ENCODE data around the gene JMJD8. TPM values are rescaled to one million over a fixed set of nuclear protein-coding genes. Genes with fewer than 3 reads are reported as not detected.

The JMJD8 gene
- polyA plus RNA-seq, 3 donors: 28.7 to 45.3 (median 33.5) TPM

- Histone ChIP-seq H3K9me3 (replicated peaks in 1 of 2; ENCODE audit: control insufficient read depth in 1 of 2, insufficient read depth in 1 of 2, low read length in 2 of 2) (peaks cover 0 to 4% of the 10 kb centered on the region in 2 donors), H3K27ac (ENCODE audit: low read depth in 1 of 2, low read length in 2 of 2) (no peak overlapping the region), H3K79me2 (ENCODE audit: insufficient read depth, low read length) (no peaks in the 10 kb centered on the region), H3K4me2 (replicated peaks; ENCODE audit: extremely low read depth, low read length, poor library complexity, severe bottlenecking) (no peak overlapping the region), H3K9ac (ENCODE audit: insufficient read depth, low read length, poor library complexity, severe bottlenecking) (no peak overlapping the region), H3K27me3 (ENCODE audit: control insufficient read depth in 2 of 2, insufficient read depth in 2 of 2, low read length in 2 of 2) (peaks cover 10 to 84% of the 10 kb centered on the region in 2 donors), H3K4me1 (ENCODE audit: control insufficient read depth in 1 of 2, insufficient read depth in 2 of 2, low read length in 2 of 2) (no peaks in the 10 kb centered on the region), H2AFZ (ENCODE audit: insufficient read depth, low read depth, low read length, poor library complexity, severe bottlenecking) (no peak overlapping the region), H3K4me3 (replicated peaks in 1 of 3; ENCODE audit: low read depth in 2 of 3, low read length in 3 of 3) (no peak overlapping the region), H4K20me1 (ENCODE audit: insufficient read depth, low read length) (no peaks in the 10 kb centered on the region), H3K36me3 (replicated peaks in 1 of 2; ENCODE audit: control insufficient read depth in 1 of 2, insufficient read depth in 2 of 2, low read length in 2 of 2) (no peaks in the 10 kb centered on the region)
- intact Hi-C loops (cut with micrococcal nuclease): no loop called here
- TF ChIP-seq CTCF (IDR thresholded peaks at IDR 0.05): no peak
- Mint-ChIP-seq H3K9me3 (peaks cover 0 to 8% (median 0%) of the 10 kb centered on the region in 7 donors), H3K4me3 (peak overlapping the region in 1 of 2 donors; percentile 76), H3K36me3 (no peaks in the 10 kb centered on the region), H3K27ac (no peak overlapping the region), H3K27me3 (ENCODE audit: low read depth in 3 of 3) (peaks cover 69 to 89% (median 82%) of the 10 kb centered on the region in 3 donors), H3K4me1 (no peaks in the 10 kb centered on the region)
- 18% methylated on average over 33 of the region's 50 CpGs for WGBS (ENCODE audit: insufficient coverage)
- no peak for DNase-seq
Observed at GRCh38 chr16:704552-705380, 20.6 kb upstream of the JMJD8 start.

- H2AFZ ChIP-seq (ENCODE audit: insufficient read depth, low read depth, low read length, poor library complexity, severe bottlenecking): no peak overlapping the region
- no peak for TF ChIP-seq CTCF (IDR thresholded peaks at IDR 0.05)
- Mint-ChIP-seq H3K4me1 (no peaks in the 10 kb centered on the region), H3K27me3 (ENCODE audit: low read depth in 3 of 3) (peaks cover 66 to 89% (median 83%) of the 10 kb centered on the region in 3 donors), H3K4me3 (peak overlapping the region in 1 of 2 donors; percentile 76), H3K36me3 (no peaks in the 10 kb centered on the region), H3K27ac (no peak overlapping the region), H3K9me3 (peaks cover 0 to 8% (median 0%) of the 10 kb centered on the region in 7 donors)
- H3K27ac ChIP-seq (ENCODE audit: low read depth in 1 of 2, low read length in 2 of 2): no peak overlapping the region
- peaks cover 0 to 4% of the 10 kb centered on the region in 2 donors for H3K9me3 ChIP-seq (replicated peaks in 1 of 2; ENCODE audit: control insufficient read depth in 1 of 2, insufficient read depth in 1 of 2, low read length in 2 of 2)
- no peaks in the 10 kb centered on the region for H4K20me1 ChIP-seq (ENCODE audit: insufficient read depth, low read length)
- no peaks in the 10 kb centered on the region for H3K79me2 ChIP-seq (ENCODE audit: insufficient read depth, low read length)
- no peak for DNase-seq
- no peaks in the 10 kb centered on the region for H3K36me3 ChIP-seq (replicated peaks in 1 of 2; ENCODE audit: control insufficient read depth in 1 of 2, insufficient read depth in 2 of 2, low read length in 2 of 2)
- H3K4me2 ChIP-seq (replicated peaks; ENCODE audit: extremely low read depth, low read length, poor library complexity, severe bottlenecking): no peak overlapping the region
- H3K9ac ChIP-seq (ENCODE audit: insufficient read depth, low read length, poor library complexity, severe bottlenecking): no peak overlapping the region
- H3K4me3 ChIP-seq (replicated peaks in 1 of 3; ENCODE audit: low read depth in 2 of 3, low read length in 3 of 3): no peak overlapping the region
- H3K4me1 ChIP-seq (ENCODE audit: control insufficient read depth in 1 of 2, insufficient read depth in 2 of 2, low read length in 2 of 2): no peaks in the 10 kb centered on the region
- intact Hi-C loops (cut with micrococcal nuclease): no loop called here
- H3K27me3 ChIP-seq (ENCODE audit: control insufficient read depth in 2 of 2, insufficient read depth in 2 of 2, low read length in 2 of 2): peaks cover 10 to 83% of the 10 kb centered on the region in 2 donors
- 86% methylated on average over 1 of the region's 7 CpGs for WGBS (ENCODE audit: insufficient coverage)
Observed at GRCh38 chr16:704047-704446, 19.9 kb upstream of the JMJD8 start.
